Stimulated activated CD4-positive, alpha-beta T cell treated with anti-CD3 and anti-CD28 coated beads, Interleukin-15, amount 100 ng/mL, for 24 hours (primary cell): ENCODE data around the gene ARHGAP35.
"Not testable (repeated sequence)": the region's sequence is repeated elsewhere in the genome, so short reads cannot be mapped to it uniquely, and the experiment has no call there.

Experiments
- DNase-seq: peaks from one replicate; pipeline ENCODE4 v3.0.0-alpha.2; 2020

ARHGAP35 gene

DNA sequence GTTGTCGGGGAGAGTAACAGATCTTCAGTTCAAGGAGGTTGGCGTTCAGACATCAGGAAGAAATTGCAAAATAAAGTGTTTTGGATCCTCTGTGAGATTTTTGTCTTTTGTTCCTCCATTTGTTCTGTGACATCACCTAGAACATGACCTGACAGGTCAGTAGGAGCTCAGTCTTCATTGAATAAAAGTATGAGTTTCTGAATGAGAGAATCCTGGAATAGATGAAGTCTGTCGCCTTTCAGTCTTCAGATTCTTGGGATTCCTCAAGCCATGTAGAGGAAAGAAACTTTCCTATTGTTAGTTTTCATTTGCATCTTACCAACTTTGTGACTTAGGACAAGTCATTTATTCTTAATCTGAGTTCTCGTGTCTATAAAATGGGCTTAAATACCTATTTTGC is 14.4 kb downstream of the ARHGAP35 start:
- DNase-seq: no peak

GRCh38 chr19:46875657-46876056 is 14.9 kb downstream of the ARHGAP35 start:
- no peak for DNase-seq

- DNase-seq: no peak
These were observed 18.0 kb downstream of the ARHGAP35 start for GRCh38 chr19:46878613-46879375.

- no peak for DNase-seq
These were observed 19.6 kb downstream of the ARHGAP35 start for GRCh38 chr19:46880431-46880830.

DNA sequence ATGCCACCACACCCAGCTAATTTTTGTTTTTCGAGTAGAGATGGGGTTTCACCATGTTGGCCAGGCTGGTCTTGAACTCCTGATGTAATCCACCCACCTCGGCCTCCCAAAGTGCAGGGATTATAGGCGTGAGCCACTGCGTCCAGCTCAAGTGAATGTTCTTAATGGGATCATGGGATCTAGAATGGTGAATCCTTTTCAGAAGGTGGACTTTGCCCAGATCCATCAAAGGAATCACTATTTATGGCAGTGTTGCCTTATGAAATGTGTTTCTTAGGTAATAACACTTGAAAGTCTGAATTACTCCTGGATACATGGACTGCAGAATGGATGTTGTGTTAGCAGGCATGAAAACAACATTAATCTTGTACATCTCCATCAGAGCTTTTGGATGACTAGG is 20.3 kb downstream of the ARHGAP35 start:
- DNase-seq: no peak

- DNase-seq: no peak
These were observed 21.2 kb downstream of the ARHGAP35 start for GRCh38 chr19:46882034-46882433.

- not testable (repeated sequence) for DNase-seq
These were observed 22.0 kb downstream of the ARHGAP35 start for GRCh38 chr19:46882751-46883150.

DNA sequence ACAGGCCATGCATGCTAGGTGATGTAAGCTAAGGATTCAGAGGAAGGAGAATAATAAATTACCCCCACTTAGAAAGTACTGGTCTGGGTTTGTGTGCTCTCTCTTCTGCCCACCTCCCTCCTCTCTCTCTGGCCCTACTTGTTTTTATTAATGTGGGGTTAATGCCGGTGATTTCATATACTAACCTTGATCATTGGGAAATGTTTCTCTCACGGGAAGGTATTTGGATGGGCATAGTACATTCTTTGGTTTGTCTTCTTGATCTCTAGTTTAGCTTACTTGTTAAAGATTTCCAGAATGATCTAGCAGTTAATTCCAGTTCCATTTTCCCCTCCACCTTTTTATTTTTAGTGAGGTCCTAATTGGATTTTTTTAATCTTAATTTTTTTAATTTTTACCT is 24.6 kb downstream of the ARHGAP35 start:
- no peak for DNase-seq

GRCh38 chr19:46886546-46887239 is 25.9 kb downstream of the ARHGAP35 start:
- DNase-seq: no peak

GRCh38 chr19:46887240-46887782 is 26.5 kb downstream of the ARHGAP35 start:
- DNase-seq: no peak

DNA sequence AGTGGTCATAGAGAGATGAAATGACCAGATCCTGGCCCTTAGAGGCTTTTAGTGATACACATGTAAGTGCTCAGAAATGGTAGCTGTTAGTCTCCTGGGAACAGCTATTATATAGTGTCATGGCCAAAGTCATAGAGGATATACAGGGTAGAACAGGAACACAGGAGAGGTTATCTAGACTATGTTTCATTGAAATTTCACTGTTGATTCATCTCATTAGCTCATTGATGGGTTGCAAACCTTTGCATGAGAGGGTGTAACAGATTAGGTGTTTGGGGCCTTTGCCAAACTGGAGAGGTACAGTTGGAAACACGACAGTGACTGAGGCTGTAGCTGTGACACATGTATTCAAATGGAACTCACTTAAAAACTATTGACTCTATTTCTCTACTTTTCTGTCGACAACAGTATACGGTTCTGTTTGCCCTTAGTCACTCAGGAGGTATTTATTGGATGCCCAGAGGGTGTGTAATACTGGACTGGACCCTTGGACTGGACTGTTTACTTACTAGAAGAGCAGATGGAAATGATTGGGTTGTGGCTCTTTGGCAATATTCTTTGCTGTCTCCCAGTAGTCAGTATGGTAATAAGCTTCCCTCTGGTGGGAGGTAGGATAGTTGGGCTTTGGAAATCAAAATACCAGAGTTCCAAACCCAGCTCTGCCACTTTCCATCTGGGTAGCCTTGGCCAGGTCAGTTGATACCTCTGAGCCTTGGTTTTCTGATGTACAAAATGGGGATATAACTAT is 29.8 kb downstream of the ARHGAP35 start:
- no peak for DNase-seq

- DNase-seq: no peak
These were observed 31.7 kb downstream of the ARHGAP35 start for GRCh38 chr19:46892252-46893179.

GRCh38 chr19:46896076-46896794 is 35.4 kb downstream of the ARHGAP35 start:
- no peak for DNase-seq

DNA sequence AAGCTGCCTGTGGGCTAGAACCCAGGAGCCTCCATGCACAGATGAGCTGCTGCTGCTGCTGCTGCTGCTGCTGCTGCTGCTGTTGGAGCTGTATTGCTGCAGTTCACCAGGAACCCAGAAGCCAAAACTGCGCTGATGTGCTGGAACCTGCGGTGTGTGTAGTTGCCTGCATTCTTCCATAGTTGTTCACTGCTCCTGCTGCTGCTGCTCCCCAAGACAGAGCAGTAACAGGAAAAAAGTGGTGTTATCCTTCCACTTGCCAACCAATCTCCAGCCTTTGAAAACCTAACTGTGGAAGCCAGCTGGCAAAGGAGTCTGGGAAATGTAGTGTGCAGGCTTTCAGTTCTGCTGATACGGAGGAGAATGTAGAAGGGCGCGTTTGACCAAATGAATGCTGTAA is 37.9 kb downstream of the ARHGAP35 start:
- no peak for DNase-seq

DNA sequence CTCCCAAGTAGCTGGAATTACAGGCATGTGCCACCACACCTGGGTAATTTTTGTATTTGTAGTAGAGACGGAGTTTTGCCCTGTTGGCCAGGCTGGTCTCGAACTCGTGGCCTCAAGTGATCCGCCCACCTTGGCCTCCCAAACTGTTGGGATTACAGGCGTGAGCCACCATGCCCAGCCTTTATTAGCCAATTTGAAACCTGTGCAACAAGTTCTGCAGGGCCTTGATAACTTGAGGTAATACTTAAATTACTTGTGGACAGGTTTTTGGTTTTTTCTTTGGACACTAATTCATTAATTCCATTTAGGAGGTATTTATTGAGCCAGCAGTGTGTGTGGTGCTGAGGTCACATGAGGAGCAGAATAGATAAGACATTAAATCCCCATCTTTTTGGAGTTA is 39.5 kb downstream of the ARHGAP35 start:
- DNase-seq: no peak

GRCh38 chr19:46901701-46902401 is 41.1 kb downstream of the ARHGAP35 start:
- DNase-seq: no peak

- DNase-seq: no peak
These were observed 41.6 kb downstream of the ARHGAP35 start for GRCh38 chr19:46902402-46902766.

- DNase-seq: no peak
These were observed 42.7 kb downstream of the ARHGAP35 start for GRCh38 chr19:46903458-46903857.

DNA sequence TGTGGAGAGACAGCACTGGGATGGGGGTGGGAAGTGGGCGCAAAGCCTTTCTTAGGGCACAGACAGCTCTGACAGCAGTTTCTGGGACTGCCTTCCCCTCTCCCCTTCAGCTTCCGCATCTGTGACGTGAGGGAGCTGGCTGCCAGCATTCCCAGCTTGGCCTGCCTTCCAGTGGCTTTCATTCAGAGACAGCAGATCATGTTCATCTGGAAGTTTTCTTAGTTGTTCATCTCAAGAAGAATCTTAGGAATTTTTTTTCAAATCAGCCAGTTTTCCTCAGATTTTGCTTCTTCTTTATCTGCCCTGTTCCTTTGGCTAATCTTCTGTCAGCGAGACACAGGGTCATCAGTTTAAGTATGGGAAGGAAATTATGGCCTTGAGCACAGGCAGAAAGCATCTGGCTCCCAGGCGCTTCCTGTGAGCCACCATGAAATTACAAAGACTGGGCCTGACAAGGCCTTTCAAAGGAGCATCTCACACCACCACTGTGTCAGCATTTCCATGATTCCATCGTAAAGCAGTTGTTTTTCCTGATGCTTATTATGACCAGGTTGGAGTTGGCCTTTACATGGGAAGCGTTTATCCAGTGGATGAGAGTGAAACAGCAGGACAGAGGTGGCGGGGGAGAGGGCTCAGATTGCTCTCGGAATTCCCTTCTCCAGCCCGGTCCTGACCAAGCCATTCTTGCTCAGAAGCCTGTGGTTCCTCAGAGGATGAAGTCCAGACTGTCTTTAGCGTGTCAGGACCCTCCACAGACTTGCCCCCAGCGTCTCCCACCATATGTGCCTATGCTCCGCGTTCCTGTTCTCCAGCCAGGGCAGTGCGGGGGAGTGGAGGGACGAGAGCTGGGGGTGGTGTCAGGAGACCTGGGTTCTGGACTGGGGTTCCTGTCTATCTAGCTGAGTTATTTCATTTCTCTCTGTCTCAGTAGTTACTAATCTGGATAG is 43.6 kb downstream of the ARHGAP35 start:
- no peak for DNase-seq

DNA sequence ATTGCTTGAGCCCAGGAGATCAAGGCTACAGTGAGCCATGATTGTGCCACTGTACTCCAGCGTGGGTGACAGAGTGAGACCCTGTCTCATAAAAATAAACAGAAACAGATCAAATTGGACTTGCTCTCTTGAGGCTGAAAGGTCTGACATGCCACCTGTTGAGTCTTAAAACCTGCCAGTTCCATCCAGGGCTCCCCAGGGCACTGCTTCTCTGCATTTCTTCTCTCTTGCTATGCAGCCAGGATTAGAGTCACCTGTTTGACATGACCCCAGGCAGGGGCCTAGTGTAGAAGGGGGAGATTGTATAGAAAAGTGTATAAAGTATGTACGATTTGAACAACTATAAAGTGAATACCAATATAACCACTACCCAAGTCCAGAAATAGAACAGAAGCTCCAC is 45.4 kb downstream of the ARHGAP35 start:
- no peak for DNase-seq
